ENCODE data around the gene DPP8.
"Not testable (repeated sequence)": the region's sequence is repeated elsewhere in the genome, so short reads cannot be mapped to it uniquely, and the experiment has no call there.

The DPP8 gene

GRCh38 chr15:65466901-65467300, 50.6 kb downstream of the DPP8 start:
- Histone ChIP-seq H3K9ac (no peak overlapping the region), H3K27me3 (ENCODE audit: control insufficient read depth, insufficient read depth, low read length) (no peaks in the 10 kb centered on the region), H3K4me1 (no peaks in the 10 kb centered on the region), H3K9me3 (ENCODE audit: control insufficient read depth, low read length) (no peaks in the 10 kb centered on the region), H2AFZ (no peak overlapping the region), H3K4me3 (ENCODE audit: low read depth, low read length) (no peak overlapping the region), H3K4me2 (ENCODE audit: low read length) (no peak overlapping the region), H3K27ac (no peak overlapping the region), H3K79me2 (no peaks in the 10 kb centered on the region), H3K36me3 (ENCODE audit: control insufficient read depth, insufficient read depth, low read length) (no peaks in the 10 kb centered on the region)
- TF ChIP-seq CTCF (IDR thresholded peaks at IDR 0.05): no peak

GRCh38 chr15:65463096-65463495, 54.4 kb downstream of the DPP8 start:
- H2AFZ ChIP-seq; H3K27ac ChIP-seq; H3K9me3 ChIP-seq (ENCODE audit: control insufficient read depth, low read length); H3K4me2 ChIP-seq (ENCODE audit: low read length); H3K36me3 ChIP-seq (ENCODE audit: control insufficient read depth, insufficient read depth, low read length); H3K4me3 ChIP-seq (ENCODE audit: low read depth, low read length); H3K79me2 ChIP-seq; H3K4me1 ChIP-seq; H3K9ac ChIP-seq; H3K27me3 ChIP-seq (ENCODE audit: control insufficient read depth, insufficient read depth, low read length): not testable (repeated sequence)

DNA sequence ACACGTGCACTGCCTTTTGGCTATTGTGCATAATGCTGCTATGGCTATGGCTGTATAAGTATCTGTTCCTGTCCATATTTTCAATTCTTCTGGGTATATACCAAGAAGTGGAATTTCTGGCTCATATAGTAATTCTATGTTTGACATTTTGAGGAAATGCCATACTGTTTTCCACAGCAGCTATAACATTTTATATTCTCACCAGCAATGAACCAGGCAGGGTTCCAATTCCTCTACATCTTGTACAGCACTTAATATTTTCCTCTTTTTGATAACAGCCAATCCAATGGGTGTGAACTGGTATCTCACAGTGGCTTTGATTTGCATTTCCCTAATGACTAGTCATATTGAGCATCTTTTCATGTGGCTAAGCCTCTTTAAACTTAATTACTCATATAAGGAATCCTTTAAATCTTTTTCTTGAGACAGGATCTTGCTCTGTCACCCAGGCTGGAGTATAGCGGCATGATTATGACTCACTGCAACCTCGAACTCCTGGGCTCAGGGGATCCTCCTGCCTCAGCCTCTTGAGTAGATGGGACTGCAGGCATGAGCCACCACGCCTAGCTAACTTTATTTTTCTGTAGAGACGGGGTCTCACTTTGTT, 56.6 kb downstream of the DPP8 start:
- no peak overlapping the region for H2AFZ ChIP-seq

GRCh38 chr15:65455256-65455655, 62.2 kb downstream of the DPP8 start:
- H3K9ac ChIP-seq; H3K27me3 ChIP-seq (ENCODE audit: control insufficient read depth, insufficient read depth, low read length); H2AFZ ChIP-seq; H3K27ac ChIP-seq; H3K4me1 ChIP-seq; H3K4me3 ChIP-seq (ENCODE audit: low read depth, low read length); H3K79me2 ChIP-seq; H3K9me3 ChIP-seq (ENCODE audit: control insufficient read depth, low read length); H3K36me3 ChIP-seq (ENCODE audit: control insufficient read depth, insufficient read depth, low read length); H3K4me2 ChIP-seq (ENCODE audit: low read length): not testable (repeated sequence)

More for the DNA sequence above, 56.6 kb downstream of the DPP8 start:
- H3K9me3 ChIP-seq (ENCODE audit: control insufficient read depth, low read length): no peaks in the 10 kb centered on the region
- no peaks in the 10 kb centered on the region for H3K27me3 ChIP-seq (ENCODE audit: control insufficient read depth, insufficient read depth, low read length)
- H3K36me3 ChIP-seq (ENCODE audit: control insufficient read depth, insufficient read depth, low read length): no peaks in the 10 kb centered on the region
- no peak for TF ChIP-seq CTCF (IDR thresholded peaks at IDR 0.05)
- no peak overlapping the region for H3K4me3 ChIP-seq (ENCODE audit: low read depth, low read length)
- H3K9ac ChIP-seq: no peak overlapping the region
- no peak overlapping the region for H3K4me2 ChIP-seq (ENCODE audit: low read length)
- H3K27ac ChIP-seq: no peak overlapping the region
- H3K4me1 ChIP-seq: no peaks in the 10 kb centered on the region
- no peaks in the 10 kb centered on the region for H3K79me2 ChIP-seq

DNA sequence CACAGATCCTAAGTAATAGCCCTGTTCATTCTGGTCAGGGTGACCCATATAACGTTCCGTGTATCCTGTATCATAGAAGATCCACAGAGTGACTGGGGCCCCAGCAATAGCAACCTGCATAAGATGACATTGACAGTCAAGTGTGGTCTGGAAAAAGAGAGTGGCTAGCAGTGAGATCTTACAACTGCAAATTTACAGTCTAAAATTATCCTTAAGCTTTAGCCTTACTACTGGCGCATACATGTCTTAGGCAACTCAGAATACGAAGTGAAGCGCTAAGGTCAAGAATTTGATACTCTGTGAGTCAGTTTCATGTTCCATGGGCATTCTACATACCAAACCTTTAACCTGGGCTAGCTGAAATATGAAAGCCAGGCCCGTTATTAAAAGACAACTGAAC, 65.5 kb downstream of the DPP8 start:
- H3K4me2 ChIP-seq (ENCODE audit: low read length): no peak overlapping the region
- H3K9me3 ChIP-seq (ENCODE audit: control insufficient read depth, low read length): no peaks in the 10 kb centered on the region
- H3K27me3 ChIP-seq (ENCODE audit: control insufficient read depth, insufficient read depth, low read length): no peaks in the 10 kb centered on the region
- TF ChIP-seq CTCF (IDR thresholded peaks at IDR 0.05): no peak
- no peaks in the 10 kb centered on the region for H3K4me1 ChIP-seq
- H3K79me2 ChIP-seq: no peaks in the 10 kb centered on the region
- no peak overlapping the region for H2AFZ ChIP-seq
- no peak overlapping the region for H3K4me3 ChIP-seq (ENCODE audit: low read depth, low read length)
- H3K36me3 ChIP-seq (ENCODE audit: control insufficient read depth, insufficient read depth, low read length): no peaks in the 10 kb centered on the region
- no peak overlapping the region for H3K27ac ChIP-seq
- H3K9ac ChIP-seq: no peak overlapping the region

GRCh38 chr15:65450556-65450955, 66.9 kb downstream of the DPP8 start:
- H3K36me3 ChIP-seq (ENCODE audit: control insufficient read depth, insufficient read depth, low read length): no peaks in the 10 kb centered on the region
- H3K9ac ChIP-seq: no peak overlapping the region
- H3K4me2 ChIP-seq (ENCODE audit: low read length): no peak overlapping the region
- H2AFZ ChIP-seq: no peak overlapping the region
- no peaks in the 10 kb centered on the region for H3K9me3 ChIP-seq (ENCODE audit: control insufficient read depth, low read length)
- H3K27ac ChIP-seq: no peak overlapping the region
- H3K27me3 ChIP-seq (ENCODE audit: control insufficient read depth, insufficient read depth, low read length): no peaks in the 10 kb centered on the region
- no peak overlapping the region for H3K4me3 ChIP-seq (ENCODE audit: low read depth, low read length)
- no peak for TF ChIP-seq CTCF (IDR thresholded peaks at IDR 0.05)
- no peaks in the 10 kb centered on the region for H3K4me1 ChIP-seq
- no peaks in the 10 kb centered on the region for H3K79me2 ChIP-seq
